Ecto neural progenitor cell (in vitro differentiated cells): Measurements from ENCODE around the gene SV2B.

Source experiments
- DNase-seq: peaks from one replicate; pipeline ENCODE4 v3.0.0-alpha.2; 2018; ENCODE audit warnings: low spot score

Gene SV2B

DNA sequence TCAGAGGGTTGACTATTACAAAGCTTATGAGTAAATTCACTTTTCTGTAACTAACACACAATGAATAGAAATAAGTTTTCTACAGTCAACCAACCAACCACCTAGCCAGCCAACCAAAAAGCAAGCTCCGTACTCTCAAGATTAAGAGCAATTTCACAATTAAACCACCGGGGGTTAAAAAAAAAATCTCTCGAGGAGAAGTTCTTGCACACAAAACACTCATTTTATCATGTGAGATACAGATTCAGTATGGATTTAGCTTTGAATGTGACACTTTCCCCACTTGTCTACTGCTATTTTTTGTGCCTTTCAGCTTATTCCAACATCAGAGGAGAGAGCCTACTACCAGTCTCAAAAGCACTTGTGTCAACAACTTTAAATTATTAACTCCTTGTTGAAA, 135.3 kb downstream of the SV2B start:
- DNase-seq, result no peak

DNA sequence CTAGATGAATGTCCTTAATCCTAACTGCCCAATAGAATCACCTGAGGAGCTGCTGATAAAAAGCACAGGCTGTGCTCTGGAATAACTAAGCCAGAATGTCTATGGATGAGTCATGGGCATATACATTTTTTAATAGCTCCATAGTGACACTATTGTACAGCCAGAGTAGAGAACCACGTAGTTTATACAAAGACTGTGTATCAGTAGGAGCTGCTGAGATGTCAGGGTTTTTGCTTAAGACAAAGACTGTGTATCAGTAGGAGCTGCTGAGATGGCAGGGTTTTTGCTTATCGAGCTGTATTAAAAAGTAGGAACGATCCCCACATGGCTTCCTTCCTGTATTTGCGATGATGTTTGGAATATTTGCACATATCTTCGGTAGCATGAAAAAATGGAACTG, 137.4 kb downstream of the SV2B start:
- DNase-seq, result no peak

DNA sequence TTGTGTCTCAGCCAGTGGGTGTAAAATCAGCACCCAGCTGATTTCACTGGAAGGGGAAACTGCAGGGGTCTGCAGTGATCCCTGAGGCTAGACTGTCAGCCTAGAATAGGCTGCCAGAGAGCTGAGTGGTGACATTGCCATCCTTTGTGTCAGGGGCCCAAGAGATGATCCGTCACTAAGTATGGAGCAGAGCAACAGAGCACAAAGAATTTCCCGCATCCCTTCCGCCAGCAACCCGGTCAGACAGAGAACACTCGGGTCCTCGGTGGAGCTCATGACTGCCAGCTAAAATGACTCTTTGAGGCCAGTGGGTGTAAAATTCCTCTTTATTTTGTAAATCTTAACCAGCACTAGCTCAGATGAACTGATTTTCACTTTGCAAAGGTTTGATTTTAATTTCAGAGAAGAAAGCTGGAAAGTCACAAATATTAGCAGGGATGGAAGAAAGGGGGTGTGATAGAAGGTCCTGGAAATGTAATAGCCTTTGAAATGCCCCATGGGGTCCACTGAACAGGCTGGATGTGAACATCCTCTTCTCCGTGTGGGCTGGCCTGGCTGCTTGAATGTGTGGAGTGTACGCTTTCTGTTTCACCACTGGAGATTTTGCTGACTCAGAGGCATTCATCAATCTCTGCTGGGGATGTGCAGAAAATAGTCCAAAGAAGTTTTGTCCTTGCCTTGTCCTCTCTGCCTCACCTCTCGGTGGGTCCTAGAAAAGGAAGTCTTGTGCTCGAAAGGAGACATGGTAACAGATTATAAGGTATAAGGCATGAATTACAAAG, 138.8 kb downstream of the SV2B start:
- no peak for DNase-seq

DNA sequence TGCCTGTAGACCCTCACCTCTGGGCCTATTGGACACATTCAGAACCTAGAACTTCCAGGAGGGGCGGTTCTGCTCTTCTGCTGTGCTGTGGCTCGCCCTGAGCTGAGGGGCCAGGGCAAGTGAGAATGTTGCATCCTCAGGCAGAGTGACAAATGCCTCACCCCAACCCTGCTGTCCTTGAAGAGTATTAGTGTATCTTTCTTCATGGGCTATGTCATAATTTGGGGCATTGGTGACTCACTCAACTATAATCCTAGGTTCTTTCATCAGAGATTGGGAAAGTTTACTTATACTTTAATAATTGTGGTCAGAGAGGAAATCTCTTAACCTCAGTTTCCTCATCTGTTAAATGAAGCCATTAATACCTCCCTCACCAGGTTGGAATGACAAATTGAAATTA, 143.8 kb downstream of the SV2B start:
- no peak for DNase-seq

DNA sequence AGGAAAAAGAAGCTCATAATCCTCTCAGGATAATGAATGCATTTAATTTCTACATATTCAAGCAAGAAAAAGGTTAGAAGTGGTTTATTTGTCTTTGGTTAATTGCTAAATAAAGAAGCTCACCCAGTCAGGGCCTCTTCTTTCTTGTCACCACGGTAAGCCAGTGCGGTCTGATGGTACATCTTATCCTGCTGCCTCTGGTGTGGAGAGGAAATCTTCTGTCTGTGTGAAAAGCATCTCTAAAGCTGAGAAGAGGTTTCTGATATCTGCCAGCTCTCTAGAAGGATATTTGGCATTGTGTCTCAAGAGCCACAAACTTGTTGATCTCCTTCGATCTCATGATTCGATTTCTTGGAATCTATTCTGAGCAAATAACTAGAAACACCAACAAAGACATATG, 144.9 kb downstream of the SV2B start:
- no peak for DNase-seq

DNA sequence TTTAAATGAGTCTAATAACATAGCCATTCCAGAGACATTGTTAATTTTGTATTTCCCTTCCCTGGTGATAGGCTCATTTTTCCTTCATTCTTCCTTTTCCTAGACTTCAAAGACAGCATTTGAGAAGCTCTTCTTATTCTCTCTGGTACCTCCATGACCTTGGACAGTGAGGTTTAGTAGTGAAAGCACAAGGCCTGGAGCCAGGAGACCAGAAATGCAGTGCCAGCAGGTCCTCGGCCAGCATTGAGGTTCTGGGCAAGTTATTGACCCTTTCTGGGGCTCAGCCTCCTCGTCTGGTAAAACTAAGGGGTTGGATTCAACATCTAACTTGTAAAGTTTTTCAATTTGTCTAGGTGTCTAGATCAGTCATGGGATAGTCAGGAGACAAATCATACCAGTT, 146.9 kb downstream of the SV2B start:
- DNase-seq, result no peak

DNA sequence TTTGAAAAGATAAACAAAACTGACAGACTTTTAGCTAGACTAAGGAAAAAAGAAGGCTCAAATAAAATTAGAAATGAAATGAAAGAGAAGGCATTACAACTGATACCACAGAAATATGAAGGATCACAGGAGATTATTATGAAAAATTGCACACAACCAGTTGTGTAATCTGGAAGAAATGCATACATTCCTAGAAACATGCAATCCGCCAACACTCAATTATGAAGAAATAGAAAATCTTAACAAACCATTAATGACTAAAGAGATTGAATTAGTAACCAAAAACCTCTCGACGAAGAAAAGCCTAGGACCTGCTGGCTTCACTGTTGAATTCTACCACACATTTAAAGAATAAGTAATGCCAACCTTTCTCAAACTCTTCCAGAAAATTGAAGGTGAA, 149.5 kb downstream of the SV2B start:
- no peak for DNase-seq

DNA sequence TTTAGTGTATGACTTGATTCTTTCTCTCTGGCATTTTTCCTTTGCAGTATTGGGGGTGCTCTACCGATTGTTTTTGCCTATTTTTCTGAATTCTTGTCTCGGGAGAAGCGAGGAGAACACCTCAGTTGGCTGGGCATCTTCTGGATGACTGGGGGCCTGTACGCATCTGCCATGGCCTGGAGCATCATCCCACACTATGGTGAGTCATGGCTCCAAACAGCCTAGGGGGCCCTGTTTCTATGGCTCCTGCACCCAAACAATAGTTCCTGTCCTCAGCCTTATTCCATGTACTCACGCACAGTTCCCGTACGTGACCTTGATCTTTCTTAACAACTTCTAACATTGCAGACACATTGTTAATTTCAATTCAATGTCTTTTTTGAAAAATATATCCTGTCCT, 152.3 kb downstream of the SV2B start:
- no peak for DNase-seq

DNA sequence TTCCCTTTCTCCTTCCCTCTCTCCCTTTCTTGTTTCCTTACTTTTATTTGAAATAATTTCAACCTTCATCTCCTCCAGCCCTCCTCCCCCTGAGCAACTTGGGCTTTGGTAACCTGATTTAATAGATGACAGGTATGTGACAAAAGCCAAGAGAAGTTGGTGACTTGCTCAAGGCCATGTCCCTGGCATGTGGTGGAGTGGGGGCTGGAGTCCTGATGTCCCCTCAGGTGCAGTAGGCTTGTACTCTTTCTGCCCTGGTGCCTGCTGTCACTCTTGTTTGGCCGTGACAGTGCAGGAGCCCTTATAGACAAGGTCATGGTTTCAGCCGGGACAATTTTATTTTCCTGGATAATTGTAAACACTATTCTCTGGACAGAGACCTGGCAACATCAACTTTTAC, 152.7 kb downstream of the SV2B start:
- no peak for DNase-seq

DNA sequence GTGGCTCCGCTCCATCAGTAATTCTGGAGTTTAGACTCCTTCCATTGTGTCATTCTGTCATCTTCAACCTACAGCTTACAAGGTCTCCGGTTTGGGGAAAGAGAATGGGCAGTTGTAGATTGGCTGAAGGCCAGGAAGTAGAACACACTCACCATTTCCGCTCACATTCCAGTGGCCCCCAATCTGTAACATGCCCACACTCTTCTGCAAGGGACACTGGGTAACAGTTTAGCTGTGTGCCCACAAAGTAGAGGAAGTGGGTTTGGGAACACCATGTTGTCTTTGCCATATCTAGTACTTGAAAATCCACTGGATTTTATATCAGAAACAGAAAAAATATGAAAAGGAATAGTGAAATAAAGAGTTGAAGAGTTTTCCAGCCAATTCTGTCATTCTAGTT, 153.5 kb downstream of the SV2B start:
- DNase-seq, result no peak

DNA sequence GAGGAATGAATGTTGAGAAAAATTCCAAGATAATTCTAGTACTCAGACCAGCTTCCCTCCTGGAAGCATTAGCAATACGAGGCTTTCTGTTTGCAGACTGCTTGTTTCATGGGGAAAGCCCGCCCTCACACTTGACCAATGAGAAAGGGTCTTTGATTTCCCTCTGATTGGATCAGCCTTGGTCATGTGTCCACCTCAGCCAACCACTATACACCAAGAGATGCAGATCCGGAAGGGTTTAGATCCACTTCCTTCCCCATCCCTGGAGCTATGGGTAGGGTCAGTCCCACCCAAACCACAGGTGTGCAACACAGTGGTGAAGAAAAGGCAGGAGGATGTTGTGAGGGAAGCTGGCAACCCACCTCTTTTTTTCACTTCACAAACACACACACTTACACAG, 154.7 kb downstream of the SV2B start:
- DNase-seq, result no peak

DNA sequence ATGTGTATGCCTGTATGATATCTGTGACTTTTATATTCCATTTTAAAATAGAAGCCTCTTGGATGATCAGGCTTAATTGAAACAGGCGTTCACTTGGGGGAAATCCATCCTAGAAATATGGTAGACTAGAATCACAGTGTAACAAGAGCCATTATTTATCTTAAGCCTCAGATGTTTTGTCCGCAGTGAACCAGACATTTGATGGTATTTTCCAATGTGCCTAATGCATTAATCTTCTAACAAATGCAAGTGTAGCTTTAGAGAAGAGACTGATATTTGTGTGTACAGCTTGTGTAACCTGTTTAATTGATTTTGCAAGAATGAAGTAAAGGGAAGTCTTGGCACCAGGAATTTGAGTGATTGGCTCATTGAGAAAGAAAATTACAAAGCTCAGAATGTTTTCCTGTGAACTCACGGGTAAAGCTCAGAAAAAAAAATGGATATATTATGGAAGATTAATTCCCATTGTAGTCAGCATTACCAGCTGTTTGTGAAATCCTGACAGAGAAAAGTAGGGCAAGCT, 155.7 kb downstream of the SV2B start:
- no peak for DNase-seq

DNA sequence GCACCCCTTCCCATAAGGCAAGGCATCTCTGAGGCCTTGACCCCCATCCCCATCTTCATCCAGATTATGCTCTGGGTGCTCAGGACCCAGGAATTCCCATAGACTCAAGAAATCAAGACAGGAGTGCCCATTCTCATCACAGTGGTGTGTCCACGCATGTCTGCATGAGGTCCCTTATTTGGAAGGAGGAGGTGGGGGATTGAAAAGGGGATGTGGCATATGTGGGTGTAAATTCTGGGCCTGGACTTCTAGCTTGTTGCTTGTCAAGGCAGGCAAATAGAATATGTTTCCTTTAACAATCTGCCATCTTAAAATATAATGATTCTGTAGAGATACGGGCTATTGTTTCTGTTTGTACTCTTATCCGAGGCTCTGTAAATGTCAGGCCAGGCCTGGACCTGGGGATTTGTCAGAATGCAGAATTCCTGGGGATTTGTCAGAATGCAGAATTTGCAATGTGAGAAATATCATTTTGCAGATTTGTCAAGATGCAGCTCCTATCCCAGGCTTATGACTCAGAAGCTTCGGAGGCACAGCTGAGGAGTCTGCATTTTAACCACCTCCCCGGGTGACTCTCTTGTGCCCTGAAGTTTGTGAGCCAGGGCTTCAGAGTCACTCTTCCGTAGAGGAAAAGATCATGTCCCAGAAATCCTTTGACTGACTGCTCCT, 157.8 kb downstream of the SV2B start:
- no peak for DNase-seq

DNA sequence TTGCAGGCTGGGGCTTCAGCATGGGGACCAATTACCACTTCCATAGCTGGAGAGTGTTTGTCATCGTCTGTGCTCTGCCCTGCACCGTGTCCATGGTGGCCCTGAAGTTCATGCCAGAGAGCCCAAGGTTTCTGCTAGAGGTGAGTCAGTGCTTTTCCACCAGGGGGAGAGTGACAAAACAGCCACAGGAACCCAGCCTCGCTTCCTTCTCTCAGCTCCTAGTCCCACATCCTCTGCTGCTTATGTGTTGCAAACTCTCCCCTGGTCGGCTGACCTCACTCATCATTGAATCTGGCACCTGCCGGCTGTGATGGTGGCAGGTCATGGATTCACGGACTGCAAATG, 158.3 kb downstream of the SV2B start:
- DNase-seq, result no peak

DNA sequence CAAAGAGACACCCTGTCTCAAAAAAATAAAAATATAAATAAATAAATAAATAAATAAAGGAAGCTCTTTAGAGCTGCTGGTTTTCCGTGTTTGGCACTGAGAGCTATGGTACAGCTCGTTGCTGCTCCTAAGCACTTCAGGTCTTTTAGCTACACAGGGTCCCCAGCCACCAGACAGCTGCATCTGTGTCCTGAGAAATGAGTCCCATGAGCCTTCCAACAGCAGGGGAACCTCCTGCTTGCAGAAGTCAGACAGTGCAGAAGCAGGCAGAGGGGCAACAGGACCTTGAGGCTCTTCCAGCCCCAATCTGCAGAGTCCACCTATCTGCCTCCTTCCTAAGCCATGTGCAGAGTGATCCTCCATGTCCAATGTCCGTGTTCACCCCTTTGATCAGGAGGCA, 159.0 kb downstream of the SV2B start:
- no peak for DNase-seq

DNA sequence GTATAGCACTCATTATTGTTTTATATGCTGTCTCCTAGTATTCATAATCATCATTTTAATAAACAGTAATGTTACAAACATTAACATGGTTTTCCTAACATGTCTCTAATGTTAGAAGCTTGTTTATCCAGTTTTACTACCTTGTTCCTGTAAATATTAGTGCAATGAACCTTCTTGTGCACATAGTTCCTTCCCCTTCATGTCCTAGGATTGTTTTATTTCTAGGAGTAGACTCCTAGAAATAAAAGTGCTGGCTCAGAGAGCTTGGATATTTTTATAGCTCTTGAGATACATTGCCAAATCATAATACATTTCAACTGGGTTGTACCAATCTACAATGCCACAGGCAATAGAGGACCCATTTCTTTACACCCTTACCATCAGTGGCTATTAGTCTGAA, 161.3 kb downstream of the SV2B start:
- no peak for DNase-seq

DNA sequence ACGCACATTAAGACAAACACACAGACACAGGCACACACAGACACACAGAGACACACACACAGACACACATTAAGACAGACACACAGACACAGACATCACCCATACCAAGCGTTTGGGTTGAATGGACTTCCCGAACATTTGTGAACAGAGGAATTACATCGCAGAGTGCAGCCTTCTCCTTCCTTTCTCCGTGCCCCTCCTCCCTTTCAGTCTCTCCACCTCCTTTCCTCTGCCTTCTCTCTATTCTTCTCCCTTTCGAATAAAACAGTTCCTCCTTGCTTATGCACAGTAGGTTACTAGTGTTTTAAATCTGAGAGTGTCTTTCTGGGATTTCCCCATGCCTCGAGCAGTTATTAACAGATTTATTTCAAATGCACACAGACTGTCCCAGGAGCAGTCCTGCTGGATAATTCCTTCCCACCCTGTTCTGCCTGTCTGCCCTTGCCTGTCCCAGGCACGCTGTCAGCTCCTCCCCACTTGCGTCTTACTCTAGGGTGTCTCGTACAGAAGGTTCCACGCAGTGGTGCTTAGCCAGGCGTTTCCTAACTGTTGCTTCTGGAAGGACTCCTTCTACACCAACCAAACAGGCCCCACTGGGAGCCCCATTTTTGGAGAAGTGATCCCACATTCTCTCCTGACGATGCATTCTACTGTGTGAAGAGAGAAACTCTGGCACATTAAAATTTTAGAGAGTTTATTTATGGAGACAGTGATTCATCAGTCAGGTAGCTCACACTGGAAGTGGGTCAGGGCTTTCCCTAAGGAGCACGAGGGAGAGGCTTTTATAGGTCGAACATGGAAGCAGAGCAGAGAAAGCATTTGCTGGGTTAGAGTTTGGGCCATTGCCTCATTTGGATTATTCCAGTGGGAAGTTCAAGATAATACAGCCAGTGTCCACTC, 163.8 kb downstream of the SV2B start:
- no peak for DNase-seq

DNA sequence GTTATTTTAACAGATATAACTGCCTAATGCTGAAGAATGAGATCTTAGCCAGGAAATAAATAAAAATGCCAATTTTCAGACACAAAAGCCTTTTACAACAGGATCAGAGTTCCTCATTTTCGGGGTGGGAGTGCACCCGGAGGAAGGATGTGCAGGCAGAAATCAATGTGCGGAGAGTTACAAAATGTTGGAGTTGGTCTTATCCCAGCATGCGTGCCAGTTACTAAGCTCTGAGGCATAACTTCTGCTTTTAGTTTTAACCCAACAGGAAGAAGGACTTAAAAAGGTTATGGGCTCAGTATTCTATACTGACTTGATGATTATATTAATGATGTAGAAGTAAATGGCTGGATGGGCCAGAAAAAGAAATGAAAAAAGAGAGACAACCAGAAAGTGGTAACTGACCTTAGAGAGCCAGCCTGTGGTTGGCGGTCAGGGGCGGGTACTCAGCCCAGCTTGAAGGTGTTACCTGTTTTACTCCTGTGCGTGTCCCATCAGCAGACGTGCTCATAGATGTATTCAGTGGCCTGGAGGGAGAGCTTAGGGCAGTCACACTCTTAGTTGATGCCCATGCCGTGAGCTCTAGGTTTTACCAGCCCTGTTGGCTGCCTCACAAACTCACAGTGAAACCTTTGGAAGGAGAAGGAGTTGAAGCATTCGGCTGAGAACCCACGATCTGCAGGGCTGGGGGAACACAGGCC, 164.7 kb downstream of the SV2B start:
- DNase-seq, result no peak

DNA sequence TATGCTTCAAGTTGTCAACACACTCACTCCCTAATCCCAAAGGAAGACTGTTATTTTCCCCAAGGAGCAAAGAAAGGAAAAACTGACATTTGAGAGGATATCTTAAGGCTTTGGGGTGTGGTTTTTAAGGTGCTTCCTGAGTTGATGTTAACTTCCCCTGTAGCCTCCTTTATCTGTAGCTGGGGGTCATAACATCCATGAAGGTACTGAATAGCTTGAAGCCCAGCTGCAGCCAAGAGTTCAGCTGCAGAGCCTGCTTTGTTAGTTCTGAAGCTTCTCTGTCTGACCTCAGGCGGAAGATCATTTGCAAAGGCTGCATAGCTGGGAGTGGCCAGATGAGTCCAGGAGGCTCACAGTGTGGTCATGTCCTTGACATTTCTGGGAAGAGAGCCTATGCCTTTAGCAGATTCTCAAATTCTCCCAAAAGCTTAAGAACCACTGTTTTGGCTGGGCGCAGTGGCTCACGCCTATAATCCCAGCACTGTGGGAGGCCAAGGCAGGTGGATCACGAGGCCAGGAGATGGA, 165.4 kb downstream of the SV2B start:
- no peak for DNase-seq

DNA sequence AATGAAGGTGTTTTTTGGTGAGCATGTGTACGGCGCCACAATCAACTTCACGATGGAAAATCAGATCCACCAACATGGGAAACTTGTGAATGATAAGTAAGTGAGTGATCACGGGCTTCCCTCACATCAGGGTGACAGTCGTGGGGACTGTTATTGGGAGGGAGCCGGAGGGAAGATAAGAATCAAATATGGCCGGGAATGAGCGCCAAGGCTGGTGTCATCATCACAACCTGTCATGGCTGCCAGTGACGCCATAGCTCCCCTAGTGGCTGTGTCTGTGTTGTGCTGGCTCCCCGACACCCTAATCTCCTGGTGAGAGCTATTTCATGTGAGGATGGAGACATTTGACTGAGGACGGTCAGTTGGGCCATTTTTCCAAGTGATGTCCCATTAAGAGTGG, 168.5 kb downstream of the SV2B start:
- DNase-seq, result no peak

DNA sequence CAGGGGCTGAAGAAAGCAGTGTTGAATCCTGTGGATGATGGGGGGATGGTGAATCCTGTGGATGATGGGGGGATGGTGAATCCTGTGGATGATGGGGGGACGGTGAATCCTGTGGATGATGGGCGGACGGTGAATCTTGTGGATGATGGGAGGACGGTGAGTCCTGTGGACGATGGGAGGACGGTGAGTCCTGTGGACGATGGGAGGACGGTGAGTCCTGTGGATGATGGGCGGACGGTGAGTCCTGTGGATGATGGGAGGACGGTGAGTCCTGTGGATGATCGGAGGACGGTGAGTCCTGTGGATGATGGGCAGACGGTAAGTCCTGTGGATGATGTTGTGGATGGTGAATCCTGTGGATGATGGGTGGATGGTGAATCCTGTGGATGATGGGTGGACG, 170.7 kb downstream of the SV2B start:
- no peak for DNase-seq

DNA sequence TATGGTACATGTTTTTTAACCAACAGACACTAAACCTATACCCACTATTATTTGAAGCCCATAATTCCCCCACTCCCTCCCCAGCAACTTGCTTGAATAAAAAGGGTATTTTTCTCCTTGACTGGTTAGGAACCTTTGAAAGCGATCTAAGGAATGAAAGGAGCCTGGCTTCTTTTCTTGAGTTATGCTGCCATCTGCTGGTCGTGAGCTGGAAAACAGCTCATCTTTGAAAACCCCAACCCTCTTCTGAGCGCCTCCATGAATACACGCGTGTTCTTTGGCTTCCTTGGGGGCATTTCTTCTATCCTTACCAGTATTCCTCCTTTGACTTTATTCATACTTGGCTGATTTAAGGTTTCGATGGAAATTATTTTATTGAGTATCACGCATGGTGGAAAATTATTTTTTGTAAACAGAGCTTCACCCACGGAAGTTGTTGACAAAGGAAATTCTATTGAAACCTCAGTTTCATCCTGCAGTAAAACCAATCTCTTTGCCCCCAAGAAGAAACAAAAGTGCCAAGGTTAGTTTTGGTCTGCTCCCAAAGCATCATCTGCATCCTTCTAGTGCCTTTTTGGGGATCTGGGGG, 171.6 kb downstream of the SV2B start:
- DNase-seq, result peak; percentile 60
